Activated T-helper 2 cell treated with anti-CD3 and anti-CD28 coated beads, Interferon-gamma antibody, Interleukin-2, Interleukin-4, amounts not matched to agents 10 μg/mL and 5 μg/mL and 100 μg/mL, durations not matched to agents 14 hours and 24 hours and 36 hours (primary cell): Measurements from ENCODE around the gene CCDC146. TPM values are rescaled to one million over a fixed set of nuclear protein-coding genes. Genes with fewer than 3 reads are reported as not detected.
"Not testable (repeated sequence)": the region's sequence is repeated elsewhere in the genome, so short reads cannot be mapped to it uniquely, and the experiment has no call there.

Source experiments
- DNase-seq: peaks from one replicate; pipeline ENCODE4 v3.0.0; 2021; ENCODE audit warnings: low spot score
- H3K27ac Mint-ChIP-seq: one replicate; pipeline ENCODE4 v1.8.0; 2021; ENCODE audit warnings: mixed read lengths
- H3K27me3 Mint-ChIP-seq: one replicate; pipeline ENCODE4 v1.8.0; 2021; ENCODE audit warnings: low read depth, mixed read lengths
- H3K36me3 Mint-ChIP-seq: one replicate; pipeline ENCODE4 v1.8.0; 2021; ENCODE audit warnings: low read depth, mixed read lengths
- H3K4me1 Mint-ChIP-seq: one replicate; pipeline ENCODE4 v1.8.0; 2021; ENCODE audit warnings: low read depth, mixed read lengths
- H3K4me3 Mint-ChIP-seq: one replicate; pipeline ENCODE4 v1.8.0; 2021; ENCODE audit warnings: low read depth, mild to moderate bottlenecking, moderate library complexity, mixed read lengths
- H3K9me3 Mint-ChIP-seq: one replicate; pipeline ENCODE4 v1.8.0; 2021; ENCODE audit warnings: mixed read lengths
- intact Hi-C: fragments of 100-400 bp; cut with micrococcal nuclease; formaldehyde crosslinking; loops from one replicate; pipeline ENCODE4 v1.15.1; 2023
- total RNA-seq: library from RNA; stranded (reverse); gene quantifications from 2 replicates; pipeline ENCODE4 v1.2.3, GENCODE V29; 2022

Gene CCDC146
- total RNA-seq, 1 donor from 2014 or later: 2.9 TPM

- H3K27ac Mint-ChIP-seq, H3K36me3 Mint-ChIP-seq, intact Hi-C loops, H3K9me3 Mint-ChIP-seq, H3K4me3 Mint-ChIP-seq, H3K4me1 Mint-ChIP-seq, H3K27me3 Mint-ChIP-seq, DNase-seq: not testable (repeated sequence)
Measured at GRCh38 chr7:77107659-77108058, 14.8 kb upstream of the CCDC146 start.

GRCh38 chr7:77108362-77108761, 14.1 kb upstream of the CCDC146 start:
- H3K27me3 Mint-ChIP-seq, H3K4me3 Mint-ChIP-seq, H3K9me3 Mint-ChIP-seq, intact Hi-C loops, H3K27ac Mint-ChIP-seq, DNase-seq, H3K36me3 Mint-ChIP-seq, H3K4me1 Mint-ChIP-seq: not testable (repeated sequence)

GRCh38 chr7:77112719-77113306, 9.6 kb upstream of the CCDC146 start:
- H3K4me3 Mint-ChIP-seq, H3K27me3 Mint-ChIP-seq, H3K9me3 Mint-ChIP-seq, H3K36me3 Mint-ChIP-seq, DNase-seq, intact Hi-C loops, H3K4me1 Mint-ChIP-seq, H3K27ac Mint-ChIP-seq: not testable (repeated sequence)

- H3K27ac Mint-ChIP-seq, H3K9me3 Mint-ChIP-seq, H3K4me3 Mint-ChIP-seq, H3K36me3 Mint-ChIP-seq, H3K27me3 Mint-ChIP-seq, DNase-seq: not testable (repeated sequence)
- intact Hi-C loops: loop anchor here (2.0 to 10.0 kb wide), 2 partner anchors 69 to 121 kb away; partner anchors contain the start of gene FGL2
- peaks cover 24% of the 10 kb centered on the region for H3K4me1 Mint-ChIP-seq
Measured at GRCh38 chr7:77125486-77125885, 3.1 kb downstream of the CCDC146 start.

GRCh38 chr7:77127009-77127408, 4.6 kb downstream of the CCDC146 start:
- H3K36me3 Mint-ChIP-seq, DNase-seq, H3K27me3 Mint-ChIP-seq, H3K4me3 Mint-ChIP-seq, H3K27ac Mint-ChIP-seq, H3K9me3 Mint-ChIP-seq: not testable (repeated sequence)
- peaks cover 17% of the 10 kb centered on the region for H3K4me1 Mint-ChIP-seq
- intact Hi-C loops: loop anchor here (10.0 kb wide), 1 partner anchor 68 kb away; the partner anchor contains the start of gene FGL2

GRCh38 chr7:77128582-77129410, 6.4 kb downstream of the CCDC146 start:
- not testable (repeated sequence) for H3K36me3 Mint-ChIP-seq, H3K4me3 Mint-ChIP-seq, H3K27me3 Mint-ChIP-seq, DNase-seq, H3K9me3 Mint-ChIP-seq
- Mint-ChIP-seq H3K27ac (peak overlapping the region; percentile 38), H3K4me1 (peaks cover 12% of the 10 kb centered on the region)
- intact Hi-C loops: loop anchor here (10.0 kb wide), 1 partner anchor 66 kb away; the partner anchor contains the start of gene FGL2

- DNase-seq, H3K4me3 Mint-ChIP-seq, H3K36me3 Mint-ChIP-seq, H3K27me3 Mint-ChIP-seq, H3K27ac Mint-ChIP-seq, intact Hi-C loops, H3K9me3 Mint-ChIP-seq: not testable (repeated sequence)
- H3K4me1 Mint-ChIP-seq: peaks cover 12% of the 10 kb centered on the region
Measured at GRCh38 chr7:77131781-77132180, 9.4 kb downstream of the CCDC146 start.

- H3K4me3 Mint-ChIP-seq, H3K27me3 Mint-ChIP-seq, DNase-seq, H3K36me3 Mint-ChIP-seq, intact Hi-C loops, H3K27ac Mint-ChIP-seq, H3K4me1 Mint-ChIP-seq: not testable (repeated sequence)
- H3K9me3 Mint-ChIP-seq: peaks cover 14% of the 10 kb centered on the region
Measured at GRCh38 chr7:77138668-77139067, 16.3 kb downstream of the CCDC146 start.

- H3K4me1 Mint-ChIP-seq, intact Hi-C loops, H3K27ac Mint-ChIP-seq, H3K36me3 Mint-ChIP-seq, DNase-seq, H3K4me3 Mint-ChIP-seq, H3K27me3 Mint-ChIP-seq: not testable (repeated sequence)
- H3K9me3 Mint-ChIP-seq: peaks cover 15% of the 10 kb centered on the region
Measured at GRCh38 chr7:77140291-77140690, 17.9 kb downstream of the CCDC146 start.

GRCh38 chr7:77152232-77152631, 29.8 kb downstream of the CCDC146 start:
- H3K27ac Mint-ChIP-seq, H3K27me3 Mint-ChIP-seq, H3K4me3 Mint-ChIP-seq, DNase-seq, H3K36me3 Mint-ChIP-seq, intact Hi-C loops: not testable (repeated sequence)
- peaks cover 14% of the 10 kb centered on the region for H3K4me1 Mint-ChIP-seq
- H3K9me3 Mint-ChIP-seq: peaks cover 12% of the 10 kb centered on the region

GRCh38 chr7:77154917-77155464, 32.6 kb downstream of the CCDC146 start:
- not testable (repeated sequence) for H3K4me3 Mint-ChIP-seq, DNase-seq, H3K27me3 Mint-ChIP-seq, H3K9me3 Mint-ChIP-seq, H3K36me3 Mint-ChIP-seq
- Mint-ChIP-seq H3K4me1 (peaks cover 29% of the 10 kb centered on the region), H3K27ac (peak overlapping the region; percentile 78)
- intact Hi-C loops: loop anchor here (5.0 kb wide), 1 partner anchor 37 kb away; no protein-coding TSS in a partner anchor

GRCh38 chr7:77155601-77156377, 33.4 kb downstream of the CCDC146 start:
- H3K9me3 Mint-ChIP-seq: not testable (repeated sequence)

More at GRCh38 chr7:77155601-77156377, 33.4 kb downstream of the CCDC146 start:
- H3K27me3 Mint-ChIP-seq, DNase-seq, H3K4me3 Mint-ChIP-seq, H3K36me3 Mint-ChIP-seq: not testable (repeated sequence)
- Mint-ChIP-seq H3K27ac (peak overlapping the region; percentile 78), H3K4me1 (peaks cover 29% of the 10 kb centered on the region)
- intact Hi-C loops: loop anchor here (5.0 kb wide), 1 partner anchor 37 kb away; no protein-coding TSS in a partner anchor
